ENCODE measurements around the gene PIGQ.

DNA sequence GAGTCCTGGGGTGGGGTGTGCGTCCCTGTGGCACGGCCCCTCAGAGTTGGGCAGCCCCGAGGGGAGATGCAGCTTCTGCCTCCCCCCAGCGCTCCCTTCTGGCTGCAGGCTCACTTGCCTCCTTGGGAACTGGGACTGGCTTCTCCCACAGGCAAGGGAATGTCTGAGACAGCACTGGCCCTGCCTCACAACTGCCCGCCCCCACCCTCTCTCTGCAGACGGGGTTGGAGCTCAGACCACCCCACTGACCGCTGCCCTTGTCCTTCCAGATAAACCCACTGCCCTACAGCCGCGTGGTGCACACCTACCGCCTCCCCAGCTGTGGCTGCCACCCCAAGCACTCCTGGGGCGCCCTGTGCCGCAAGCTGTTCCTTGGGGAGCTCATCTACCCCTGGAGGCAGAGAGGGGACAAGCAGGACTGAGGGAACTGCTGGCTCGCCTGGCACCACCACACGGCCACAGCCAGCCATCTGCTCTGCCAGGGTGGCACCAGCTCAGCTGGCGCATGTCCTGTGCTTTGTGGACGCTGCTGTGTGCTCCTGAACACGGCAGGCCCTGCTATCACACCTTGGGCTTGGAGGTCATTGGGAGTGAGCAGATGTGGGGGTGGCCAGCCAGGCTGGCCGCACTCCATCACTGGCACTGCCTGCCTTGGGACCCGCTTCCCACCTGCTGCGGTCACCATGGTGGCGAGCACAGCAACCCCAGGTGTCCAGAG is 13.0 kb downstream of the PIGQ start:
- peak; percentile 56 for TF ChIP-seq CTCF (IDR thresholded peaks at IDR 0.05)
- no peak for TF ChIP-seq POLR2AphosphoS5 (IDR thresholded peaks at IDR 0.05; ENCODE audit: low read depth, low read length)
- no peak for TF ChIP-seq TCF7L2 (IDR thresholded peaks at IDR 0.05; ENCODE audit: low read depth, low read length)
